ENCODE data around the gene PPARG. TPM values are rescaled to one million over a fixed set of nuclear protein-coding genes. Genes with fewer than 3 reads are reported as not detected.

PPARG gene
- total RNA-seq, 1 experiment from 2014 or later, result 0.79 TPM

DNA sequence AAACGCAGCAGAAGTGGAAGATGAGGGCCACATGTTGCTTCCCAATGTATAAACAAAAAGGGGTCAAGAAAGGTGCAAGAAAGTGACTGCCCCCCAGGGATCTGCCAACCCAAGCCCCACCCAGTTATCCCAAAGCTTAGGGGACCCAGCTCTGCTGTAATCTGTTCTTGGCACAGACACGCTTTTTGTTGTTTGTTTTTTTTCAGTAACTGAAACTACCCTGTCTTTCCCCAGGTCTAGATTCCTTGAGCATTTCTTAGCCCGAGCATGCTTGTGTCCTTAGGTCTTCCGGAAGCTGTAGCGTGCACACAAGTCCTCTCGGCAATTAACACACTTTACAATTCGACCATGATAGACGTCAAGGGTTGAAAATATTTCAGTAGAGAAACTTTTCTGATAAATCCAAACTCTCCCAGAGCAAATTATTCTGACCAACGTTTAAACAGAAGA lies 8.5 kb upstream of the PPARG start (continued):
- TF ChIP-seq, protein P1, sequence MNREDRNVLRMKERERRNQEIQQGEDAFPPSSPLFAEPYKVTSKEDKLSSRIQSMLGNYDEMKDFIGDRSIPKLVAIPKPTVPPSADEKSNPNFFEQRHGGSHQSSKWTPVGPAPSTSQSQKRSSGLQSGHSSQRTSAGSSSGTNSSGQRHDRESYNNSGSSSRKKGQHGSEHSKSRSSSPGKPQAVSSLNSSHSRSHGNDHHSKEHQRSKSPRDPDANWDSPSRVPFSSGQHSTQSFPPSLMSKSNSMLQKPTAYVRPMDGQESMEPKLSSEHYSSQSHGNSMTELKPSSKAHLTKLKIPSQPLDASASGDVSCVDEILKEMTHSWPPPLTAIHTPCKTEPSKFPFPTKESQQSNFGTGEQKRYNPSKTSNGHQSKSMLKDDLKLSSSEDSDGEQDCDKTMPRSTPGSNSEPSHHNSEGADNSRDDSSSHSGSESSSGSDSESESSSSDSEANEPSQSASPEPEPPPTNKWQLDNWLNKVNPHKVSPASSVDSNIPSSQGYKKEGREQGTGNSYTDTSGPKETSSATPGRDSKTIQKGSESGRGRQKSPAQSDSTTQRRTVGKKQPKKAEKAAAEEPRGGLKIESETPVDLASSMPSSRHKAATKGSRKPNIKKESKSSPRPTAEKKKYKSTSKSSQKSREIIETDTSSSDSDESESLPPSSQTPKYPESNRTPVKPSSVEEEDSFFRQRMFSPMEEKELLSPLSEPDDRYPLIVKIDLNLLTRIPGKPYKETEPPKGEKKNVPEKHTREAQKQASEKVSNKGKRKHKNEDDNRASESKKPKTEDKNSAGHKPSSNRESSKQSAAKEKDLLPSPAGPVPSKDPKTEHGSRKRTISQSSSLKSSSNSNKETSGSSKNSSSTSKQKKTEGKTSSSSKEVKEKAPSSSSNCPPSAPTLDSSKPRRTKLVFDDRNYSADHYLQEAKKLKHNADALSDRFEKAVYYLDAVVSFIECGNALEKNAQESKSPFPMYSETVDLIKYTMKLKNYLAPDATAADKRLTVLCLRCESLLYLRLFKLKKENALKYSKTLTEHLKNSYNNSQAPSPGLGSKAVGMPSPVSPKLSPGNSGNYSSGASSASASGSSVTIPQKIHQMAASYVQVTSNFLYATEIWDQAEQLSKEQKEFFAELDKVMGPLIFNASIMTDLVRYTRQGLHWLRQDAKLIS (CRISPR knock-in tag; IDR thresholded peaks at IDR 0.05; ENCODE audit: borderline replicate concordance), result no peak
- TF ChIP-seq E2F5 (CRISPR knock-in tag; IDR thresholded peaks at IDR 0.05), result no peak
- TF ChIP-seq CREM (CRISPR knock-in tag; IDR thresholded peaks at IDR 0.05), result no peak
- no peak for TF ChIP-seq GRHL2 (CRISPR knock-in tag; IDR thresholded peaks at IDR 0.05; ENCODE audit: insufficient replicate concordance, severe bottlenecking)
- no peak for TF ChIP-seq ETV6 (CRISPR knock-in tag; IDR thresholded peaks at IDR 0.05)
- TF ChIP-seq AR (CRISPR knock-in tag; IDR thresholded peaks at IDR 0.05), result no peak
- TF ChIP-seq NR3C1 (CRISPR knock-in tag; conservative IDR thresholded peaks at IDR 0.05; ENCODE audit: low read depth), result no peak
- TF ChIP-seq EMX1 (CRISPR knock-in tag; IDR thresholded peaks at IDR 0.05), result no peak

DNA sequence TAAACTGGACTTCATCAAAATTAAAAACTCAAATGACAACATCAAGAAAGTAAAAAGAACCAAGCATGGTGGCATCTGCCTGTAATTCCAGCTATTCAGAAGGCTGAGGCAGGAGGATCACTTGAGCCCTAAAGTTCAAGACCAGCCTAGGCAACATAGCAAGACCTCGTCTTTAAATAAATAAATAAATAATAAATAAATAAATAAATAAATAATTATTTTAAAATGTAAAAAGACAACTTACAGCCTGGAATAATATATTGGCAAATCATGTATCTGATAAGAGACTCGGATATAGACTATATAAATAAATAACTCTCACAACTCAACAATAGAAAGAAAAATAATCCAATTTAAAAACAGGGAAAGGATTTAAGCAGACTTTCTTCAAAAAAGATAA lies 4.3 kb upstream of the PPARG start:
- H3K9me3 Mint-ChIP-seq, result peaks cover 5% of the 10 kb centered on the region; the same call in 1 of the 2 replicates
- ChIA-PET POLR2A (no interaction called here), CTCF (no interaction called here)
- no peak overlapping the region for H3K27ac Mint-ChIP-seq
- H3K4me1 Mint-ChIP-seq, result no peaks in the 10 kb centered on the region
- peaks cover 45% of the 10 kb centered on the region for H3K27me3 Mint-ChIP-seq (ENCODE audit: low read depth)
- no peak for DNase-seq (ENCODE audit: low spot score)
- H3K4me3 Mint-ChIP-seq, result no peak overlapping the region
- TF ChIP-seq ZMAT4 (CRISPR knock-in tag; IDR thresholded peaks at IDR 0.05), result no peak
- TF ChIP-seq HMGA2 (CRISPR knock-in tag; IDR thresholded peaks at IDR 0.05), result peak; percentile 52; the same call in 1 of the 2 replicates
- TF ChIP-seq IRF1 (CRISPR knock-in tag; IDR thresholded peaks at IDR 0.05), result no peak
- TF ChIP-seq, protein P2, sequence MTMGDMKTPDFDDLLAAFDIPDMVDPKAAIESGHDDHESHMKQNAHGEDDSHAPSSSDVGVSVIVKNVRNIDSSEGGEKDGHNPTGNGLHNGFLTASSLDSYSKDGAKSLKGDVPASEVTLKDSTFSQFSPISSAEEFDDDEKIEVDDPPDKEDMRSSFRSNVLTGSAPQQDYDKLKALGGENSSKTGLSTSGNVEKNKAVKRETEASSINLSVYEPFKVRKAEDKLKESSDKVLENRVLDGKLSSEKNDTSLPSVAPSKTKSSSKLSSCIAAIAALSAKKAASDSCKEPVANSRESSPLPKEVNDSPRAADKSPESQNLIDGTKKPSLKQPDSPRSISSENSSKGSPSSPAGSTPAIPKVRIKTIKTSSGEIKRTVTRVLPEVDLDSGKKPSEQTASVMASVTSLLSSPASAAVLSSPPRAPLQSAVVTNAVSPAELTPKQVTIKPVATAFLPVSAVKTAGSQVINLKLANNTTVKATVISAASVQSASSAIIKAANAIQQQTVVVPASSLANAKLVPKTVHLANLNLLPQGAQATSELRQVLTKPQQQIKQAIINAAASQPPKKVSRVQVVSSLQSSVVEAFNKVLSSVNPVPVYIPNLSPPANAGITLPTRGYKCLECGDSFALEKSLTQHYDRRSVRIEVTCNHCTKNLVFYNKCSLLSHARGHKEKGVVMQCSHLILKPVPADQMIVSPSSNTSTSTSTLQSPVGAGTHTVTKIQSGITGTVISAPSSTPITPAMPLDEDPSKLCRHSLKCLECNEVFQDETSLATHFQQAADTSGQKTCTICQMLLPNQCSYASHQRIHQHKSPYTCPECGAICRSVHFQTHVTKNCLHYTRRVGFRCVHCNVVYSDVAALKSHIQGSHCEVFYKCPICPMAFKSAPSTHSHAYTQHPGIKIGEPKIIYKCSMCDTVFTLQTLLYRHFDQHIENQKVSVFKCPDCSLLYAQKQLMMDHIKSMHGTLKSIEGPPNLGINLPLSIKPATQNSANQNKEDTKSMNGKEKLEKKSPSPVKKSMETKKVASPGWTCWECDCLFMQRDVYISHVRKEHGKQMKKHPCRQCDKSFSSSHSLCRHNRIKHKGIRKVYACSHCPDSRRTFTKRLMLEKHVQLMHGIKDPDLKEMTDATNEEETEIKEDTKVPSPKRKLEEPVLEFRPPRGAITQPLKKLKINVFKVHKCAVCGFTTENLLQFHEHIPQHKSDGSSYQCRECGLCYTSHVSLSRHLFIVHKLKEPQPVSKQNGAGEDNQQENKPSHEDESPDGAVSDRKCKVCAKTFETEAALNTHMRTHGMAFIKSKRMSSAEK (CRISPR knock-in tag; IDR thresholded peaks at IDR 0.05; ENCODE audit: borderline replicate concordance), result no peak
- no peak for TF ChIP-seq NFYB (CRISPR knock-in tag; conservative IDR thresholded peaks at IDR 0.05; ENCODE audit: low read depth)
- TF ChIP-seq ZNF121 (CRISPR knock-in tag; IDR thresholded peaks at IDR 0.05), result no peak
- TF ChIP-seq NFE2L1 (CRISPR knock-in tag; IDR thresholded peaks at IDR 0.05), result no peak
- no peaks in the 10 kb centered on the region for H3K36me3 Mint-ChIP-seq
- ATAC-seq, result no peak
